Fibroblast of skin of left quadriceps (primary cell): ENCODE measurements around the gene ZDHHC17.
A peak's percentile ranks its signal among the peaks of the same experiment; 100 is the strongest.
"Not testable (repeated sequence)": the region's sequence is repeated elsewhere in the genome, so short reads cannot be mapped to it uniquely, and the experiment has no call there.

Source experiments
- DNase-seq, 2 experiments: peaks; one replicate each; pipeline ENCODE4 v3.0.0-alpha.2; 2013; ENCODE audit warnings: low read depth in 2 of 2

Gene ZDHHC17

GRCh38 chr12:76768576-76768975 lies 4.7 kb downstream of the ZDHHC17 start:
- no peak for DNase-seq

DNA sequence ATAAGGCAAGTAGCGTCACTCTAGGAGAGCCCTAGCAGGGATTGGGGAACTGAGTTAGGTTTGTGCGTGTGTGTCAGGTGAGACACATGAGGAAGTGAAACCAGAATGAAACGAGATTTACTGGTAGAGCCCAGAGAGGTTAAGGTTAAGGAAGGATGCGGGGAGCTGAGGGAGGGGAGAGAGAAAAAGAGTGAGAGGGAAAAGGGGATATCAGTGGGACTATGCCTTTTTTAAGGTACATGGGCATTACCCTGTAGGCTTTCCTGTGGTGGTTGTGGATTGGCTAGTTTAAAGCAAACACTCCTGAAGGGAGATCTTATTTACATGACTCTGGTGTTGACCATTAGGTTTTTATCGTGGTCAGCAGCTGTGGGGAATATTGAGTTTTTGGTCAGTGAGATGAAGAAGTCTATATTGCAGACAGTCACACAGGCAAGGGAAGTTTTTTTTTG lies 13.9 kb downstream of the ZDHHC17 start:
- no peak for DNase-seq

- DNase-seq = no peak
These were observed 14.4 kb downstream of the ZDHHC17 start for GRCh38 chr12:76778364-76778763.

GRCh38 chr12:76779310-76779709 lies 15.4 kb downstream of the ZDHHC17 start:
- not testable (repeated sequence) for DNase-seq

DNA sequence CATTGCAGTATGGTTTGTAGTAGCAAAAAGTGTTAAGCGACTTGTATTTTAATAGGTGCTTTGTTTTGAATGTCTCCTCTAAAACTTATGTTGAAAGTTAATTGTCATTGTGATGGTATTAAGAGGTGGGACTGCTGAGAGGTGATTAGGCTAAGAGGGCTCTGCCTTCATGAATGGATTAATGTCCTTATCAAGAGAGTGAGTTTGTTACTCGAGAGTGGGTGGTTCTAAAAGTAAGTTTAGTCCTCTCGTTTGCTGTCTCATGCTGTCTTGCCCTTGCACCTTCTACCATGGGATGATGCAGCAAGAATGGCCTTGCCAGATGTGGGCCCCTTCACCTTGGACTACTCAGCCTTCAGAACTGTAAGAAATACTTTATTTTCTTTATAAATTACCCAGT lies 17.4 kb downstream of the ZDHHC17 start:
- DNase-seq = no peak

DNA sequence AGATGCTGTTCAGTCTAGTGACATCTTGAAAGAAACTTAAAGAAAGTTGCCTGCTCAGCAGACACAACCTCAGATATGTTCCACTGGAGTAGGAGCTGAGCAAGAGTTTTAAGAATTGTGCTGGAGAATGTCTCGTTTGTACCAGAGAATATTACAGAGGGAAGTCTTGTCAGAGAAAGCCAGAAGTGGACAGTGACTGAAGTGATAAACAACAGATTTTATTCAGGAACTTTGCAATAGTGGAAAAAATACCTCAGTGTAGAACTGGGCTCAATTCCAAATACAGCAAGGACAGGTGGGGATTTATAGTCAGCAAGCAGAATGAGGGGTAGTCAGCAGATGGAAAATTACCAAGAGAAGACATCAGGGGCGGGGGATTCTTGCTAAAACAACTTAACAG lies 18.6 kb downstream of the ZDHHC17 start:
- no peak for DNase-seq

- DNase-seq = peak; percentile 48 to 64
These were observed 20.7 kb downstream of the ZDHHC17 start for GRCh38 chr12:76784600-76785051.

GRCh38 chr12:76785407-76785806 lies 21.5 kb downstream of the ZDHHC17 start:
- no peak for DNase-seq

- DNase-seq = no peak
These were observed 23.1 kb downstream of the ZDHHC17 start for GRCh38 chr12:76786986-76787385.

- DNase-seq = no peak
These were observed 23.8 kb downstream of the ZDHHC17 start for GRCh38 chr12:76787689-76788088.

DNA sequence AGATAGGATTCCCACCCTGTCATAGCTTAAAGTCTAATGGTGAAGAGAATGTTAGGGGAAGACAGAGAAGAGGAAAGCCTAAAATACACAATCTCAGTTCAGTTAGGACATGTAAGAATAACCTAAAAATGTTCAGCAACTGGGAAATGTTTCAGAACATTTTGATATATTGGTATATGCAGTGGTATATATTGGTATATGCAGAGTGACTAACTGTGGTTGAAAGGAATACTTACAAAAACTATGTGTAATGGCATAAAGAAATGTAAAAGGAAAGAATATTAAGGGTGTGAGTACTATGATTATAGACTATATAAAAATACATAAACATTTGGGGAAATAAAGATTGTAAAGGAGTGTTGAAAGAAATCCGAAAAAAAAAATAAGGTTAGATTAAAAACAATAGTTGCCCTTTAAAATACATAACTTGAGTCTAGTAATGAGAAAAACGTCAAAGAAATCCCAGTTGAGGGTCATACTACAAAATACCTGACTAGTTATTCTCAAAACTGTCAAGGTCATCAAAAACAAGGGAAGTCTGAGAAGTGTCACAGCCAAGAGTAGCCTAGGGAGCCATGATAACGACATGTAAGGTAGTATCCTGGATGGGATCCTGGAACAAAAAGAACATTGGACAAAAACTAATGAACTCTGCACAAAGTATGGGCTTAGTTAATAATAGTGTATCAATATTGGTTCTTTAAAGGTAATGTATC lies 25.6 kb downstream of the ZDHHC17 start:
- DNase-seq = no peak

DNA sequence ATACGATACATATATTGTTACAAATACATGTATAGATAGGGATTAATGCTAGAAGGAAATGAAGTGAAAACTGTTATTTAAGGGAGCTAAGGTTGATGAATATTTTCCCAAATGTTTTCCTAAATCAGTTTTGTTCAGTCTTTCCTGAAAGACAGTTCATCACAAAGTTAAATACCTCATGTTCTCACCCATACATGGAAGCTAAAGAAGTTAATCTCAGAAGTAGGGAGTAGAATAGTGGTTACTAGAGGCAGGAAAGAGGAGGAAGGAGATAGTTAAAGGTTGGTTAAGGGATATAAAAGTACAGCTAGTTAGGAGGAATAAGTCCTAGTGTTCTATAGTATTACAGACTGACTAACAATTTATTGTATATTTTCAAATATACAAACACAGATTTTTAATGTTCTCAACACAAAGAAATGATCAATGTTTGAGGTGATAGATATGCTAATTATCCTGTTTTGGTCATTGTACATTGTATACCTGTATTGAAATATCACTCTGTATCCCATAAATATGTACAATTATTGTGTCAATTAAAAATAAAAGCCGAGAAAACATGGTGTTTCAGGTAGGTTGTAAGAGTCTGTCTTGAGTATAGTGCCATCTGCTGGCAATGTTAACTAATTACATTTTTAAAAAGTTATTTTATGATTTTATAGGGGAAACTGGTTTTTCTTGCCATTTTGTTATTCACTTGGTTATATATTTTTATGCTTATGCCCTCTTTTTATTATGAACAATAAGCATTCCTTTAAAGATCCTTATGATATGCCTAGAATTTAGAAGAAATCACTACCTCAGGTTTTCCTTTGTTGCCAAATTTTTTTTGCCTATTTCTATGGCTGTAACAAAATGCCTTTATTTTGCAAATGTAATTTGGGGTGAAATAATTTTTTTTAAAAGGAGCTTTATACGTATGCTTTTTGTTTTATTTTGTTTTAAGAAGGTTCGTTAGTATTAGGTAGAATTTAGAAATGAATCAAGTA lies 26.9 kb downstream of the ZDHHC17 start:
- DNase-seq = peak in 1 of 2 experiments; percentile 9

DNA sequence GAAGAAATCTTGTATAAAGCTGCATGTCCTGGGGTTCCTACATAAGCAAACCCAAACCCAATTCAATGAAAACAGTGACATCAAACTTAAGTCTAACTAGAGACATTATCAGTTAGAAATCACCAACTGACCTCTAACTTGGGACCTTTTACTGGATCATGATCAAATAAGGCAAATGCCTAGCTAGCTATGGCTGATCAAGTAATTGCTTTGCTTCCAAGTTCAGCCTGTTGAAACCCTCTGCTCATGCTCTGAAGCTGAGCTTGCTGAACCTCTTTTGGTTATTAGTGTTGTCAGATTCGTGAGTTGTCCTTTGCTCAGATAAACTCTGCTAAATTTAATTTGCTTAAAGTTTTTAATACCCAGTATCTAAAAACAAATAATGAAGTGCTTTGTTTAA lies 28.9 kb downstream of the ZDHHC17 start:
- no peak for DNase-seq

- DNase-seq = no peak
These were observed 34.9 kb downstream of the ZDHHC17 start for GRCh38 chr12:76798864-76799263.

DNA sequence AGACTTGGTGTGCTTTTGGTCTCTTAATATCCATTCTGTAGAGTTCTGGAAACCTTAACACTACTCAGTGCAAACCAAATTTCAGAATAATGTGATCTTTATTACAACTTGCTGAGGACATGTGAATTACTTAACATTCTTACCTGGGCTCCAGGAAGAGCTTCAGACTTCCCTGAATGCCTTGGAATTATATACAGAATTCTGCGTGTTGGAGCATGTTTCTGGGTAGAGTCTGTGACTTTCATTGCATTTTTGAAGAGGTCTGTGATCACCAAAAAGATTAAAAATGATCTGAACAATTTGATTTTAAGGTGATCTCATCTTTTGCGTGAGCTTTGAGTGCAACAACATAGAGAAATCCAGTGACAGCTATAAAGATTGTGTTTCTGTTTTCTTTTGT lies 35.4 kb downstream of the ZDHHC17 start:
- DNase-seq = no peak

DNA sequence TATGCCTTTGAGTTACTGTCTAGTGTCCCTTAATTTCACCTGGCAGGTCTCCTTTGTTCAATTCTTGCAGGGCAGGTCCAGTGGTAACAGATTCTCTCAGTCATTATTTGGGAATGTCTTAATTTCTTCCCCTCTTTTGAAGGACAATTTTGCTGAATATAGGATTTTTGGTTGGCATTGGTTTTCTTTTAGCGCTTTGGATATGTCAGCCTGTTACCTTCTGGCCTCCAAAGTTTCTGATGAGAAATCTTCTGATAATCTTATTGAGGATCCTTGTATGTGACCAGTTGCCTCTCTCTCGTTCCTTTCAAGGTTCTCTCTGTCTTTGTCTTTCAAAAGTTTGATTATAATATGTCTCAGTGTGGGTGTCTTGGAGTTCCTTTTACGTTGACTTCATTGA lies 38.1 kb downstream of the ZDHHC17 start:
- no peak for DNase-seq

DNA sequence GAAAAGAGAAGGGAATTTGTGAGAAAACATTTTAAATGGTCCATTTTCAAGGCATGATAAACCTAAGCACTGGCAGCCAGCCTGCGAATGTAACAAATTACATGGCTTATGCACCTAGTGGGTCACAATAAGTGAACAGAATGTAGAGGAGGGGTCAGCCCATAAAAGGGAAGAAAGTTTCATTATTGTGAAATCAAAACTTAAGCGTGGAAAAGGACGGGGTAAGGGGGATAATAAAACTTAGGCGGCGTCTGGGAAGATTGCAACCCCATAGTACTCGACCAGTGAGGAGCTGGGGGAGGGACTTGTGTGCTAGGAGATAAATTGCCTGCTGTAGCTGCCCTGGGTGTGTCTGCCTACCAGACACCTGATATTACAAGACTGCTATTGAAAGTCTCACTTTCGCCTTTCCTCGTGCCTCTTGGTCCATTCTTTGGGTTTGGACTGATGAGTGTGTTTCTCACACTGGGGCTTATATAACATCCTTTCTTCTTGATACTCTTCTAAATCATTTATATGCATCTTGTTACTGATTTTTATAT lies 40.6 kb downstream of the ZDHHC17 start:
- no peak for DNase-seq

GRCh38 chr12:76810671-76811419 lies 46.9 kb downstream of the ZDHHC17 start:
- no peak for DNase-seq

- DNase-seq = no peak
These were observed 48.1 kb downstream of the ZDHHC17 start for GRCh38 chr12:76811976-76812375.

DNA sequence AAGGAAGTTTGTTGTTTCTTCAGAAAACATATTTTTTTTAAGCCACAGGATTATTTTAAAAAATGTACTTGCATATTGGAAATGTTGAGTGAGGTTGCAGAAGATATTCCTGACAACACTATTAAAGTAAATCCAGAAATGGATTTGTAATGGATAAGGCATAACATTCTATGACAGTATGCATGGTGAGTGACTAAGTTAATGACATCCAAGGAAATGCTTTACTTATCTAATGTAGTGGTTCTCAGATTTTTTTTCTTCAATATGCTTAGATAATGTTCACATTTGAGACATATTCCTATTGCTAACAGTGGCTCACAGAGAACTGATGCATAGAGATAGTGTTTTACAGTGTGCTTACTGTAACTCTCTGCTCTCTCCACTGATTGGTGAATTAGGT lies 49.4 kb downstream of the ZDHHC17 start:
- DNase-seq = no peak

GRCh38 chr12:76813972-76814371 lies 50.1 kb downstream of the ZDHHC17 start:
- no peak for DNase-seq
